ENCODE measurements around the gene HCRT. TPM values are rescaled to one million over a fixed set of nuclear protein-coding genes. Genes with fewer than 3 reads are reported as not detected.

HCRT gene
- polyA plus RNA-seq, 1 of the 3 experiments (the other 2 are of a cell fraction): not detected

DNA sequence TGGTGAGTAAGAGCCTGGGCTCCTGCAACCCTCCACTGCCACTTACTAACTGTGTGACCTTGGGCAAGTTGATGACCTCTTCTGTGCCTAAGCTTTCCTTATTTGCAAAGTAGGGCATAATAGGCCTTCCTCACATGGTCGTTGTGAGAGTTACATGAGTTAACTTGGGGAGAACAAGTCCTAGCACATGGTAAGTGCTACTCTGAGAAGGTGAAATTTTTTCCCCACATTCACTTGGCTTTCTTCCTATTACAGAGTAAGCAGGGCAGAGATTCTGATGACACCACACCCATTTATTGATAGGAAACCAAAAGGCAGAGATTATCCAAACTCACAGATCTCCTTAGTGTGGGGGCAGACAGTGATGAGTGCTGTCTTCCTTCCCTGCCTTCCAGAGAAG is 5.9 kb downstream of the HCRT start (continued):
- TF ChIP-seq, protein P1, sequence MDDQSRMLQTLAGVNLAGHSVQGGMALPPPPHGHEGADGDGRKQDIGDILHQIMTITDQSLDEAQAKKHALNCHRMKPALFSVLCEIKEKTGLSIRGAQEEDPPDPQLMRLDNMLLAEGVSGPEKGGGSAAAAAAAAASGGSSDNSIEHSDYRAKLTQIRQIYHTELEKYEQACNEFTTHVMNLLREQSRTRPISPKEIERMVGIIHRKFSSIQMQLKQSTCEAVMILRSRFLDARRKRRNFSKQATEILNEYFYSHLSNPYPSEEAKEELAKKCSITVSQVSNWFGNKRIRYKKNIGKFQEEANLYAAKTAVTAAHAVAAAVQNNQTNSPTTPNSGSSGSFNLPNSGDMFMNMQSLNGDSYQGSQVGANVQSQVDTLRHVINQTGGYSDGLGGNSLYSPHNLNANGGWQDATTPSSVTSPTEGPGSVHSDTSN (IDR thresholded peaks at IDR 0.05): no peak
- no peak for TF ChIP-seq YY1 (IDR thresholded peaks at IDR 0.05; ENCODE audit: low read depth)
- no peak for TF ChIP-seq TCF12 (IDR thresholded peaks at IDR 0.05)
- no peak for TF ChIP-seq TEAD4 (IDR thresholded peaks at IDR 0.05; ENCODE audit: borderline replicate concordance, insufficient read depth)
- no peak for TF ChIP-seq RCOR1 (IDR thresholded peaks at IDR 0.05; ENCODE audit: low read length)

GRCh38 chr17:42178817-42179216 is 6.4 kb downstream of the HCRT start:
- Histone ChIP-seq H3K9me2 (no peaks in the 10 kb centered on the region), H2AFZ (ENCODE audit: low read depth) (no peak overlapping the region), H3F3A (replicated peaks; ENCODE audit: insufficient read depth) (peaks cover 11% of the 10 kb centered on the region), H3K9me3 (no peaks in the 10 kb centered on the region), H3K27ac (ENCODE audit: low read depth in 2 of 2, low read length in 1 of 2) (no peak overlapping the region), H3K4me2 (no peak overlapping the region), H3K36me3 (replicated peaks in 1 of 2; ENCODE audit: control insufficient read depth in 1 of 2, insufficient read depth in 2 of 2, low read length in 1 of 2) (no peaks in the 10 kb centered on the region), H3K79me2 (ENCODE audit: insufficient read depth) (no peaks in the 10 kb centered on the region), H3K4me1 (ENCODE audit: control insufficient read depth in 1 of 2, insufficient read depth in 2 of 2, low read depth in 1 of 2, low read length in 1 of 2) (peaks cover 4 to 15% of the 10 kb centered on the region in 2 experiments; a peak in 2 of 4 replicates), H3K27me3 (ENCODE audit: insufficient read depth) (no peaks in the 10 kb centered on the region), H4K20me1 (ENCODE audit: insufficient read depth) (no peaks in the 10 kb centered on the region), H3K9ac (no peak overlapping the region), H3K4me3 (ENCODE audit: low read depth in 2 of 2, low read length in 1 of 2) (no peak overlapping the region)
- 72% methylated on average over 11 of the region's 14 CpGs for WGBS (ENCODE audit: low lambda C conversion rate)
- TF ChIP-seq USF1 (IDR thresholded peaks at IDR 0.05; ENCODE audit: borderline replicate concordance, low read depth) (no peak), TEAD4 (IDR thresholded peaks at IDR 0.05; ENCODE audit: borderline replicate concordance, insufficient read depth) (no peak), RAD21 (IDR thresholded peaks at IDR 0.05; ENCODE audit: low read length) (no peak), FOSL2 (IDR thresholded peaks at IDR 0.05; ENCODE audit: borderline replicate concordance, low read depth) (no peak), MEF2A (IDR thresholded peaks at IDR 0.05; ENCODE audit: borderline replicate concordance, low read depth) (no peak), YY1 (IDR thresholded peaks at IDR 0.05; ENCODE audit: low read depth) (no peak), FOXM1 (IDR thresholded peaks at IDR 0.05; ENCODE audit: low read depth) (no peak), MAX (IDR thresholded peaks at IDR 0.05; ENCODE audit: low read depth) (no peak), FOXJ3 (CRISPR knock-in tag; IDR thresholded peaks at IDR 0.05) (no peak), JUND (IDR thresholded peaks at IDR 0.05) (no peak), CTCF (IDR thresholded peaks at IDR 0.05) (no peak), TAF1 (IDR thresholded peaks at IDR 0.05; ENCODE audit: borderline replicate concordance, low read depth, low read length) (no peak), CHD2 (IDR thresholded peaks at IDR 0.05; ENCODE audit: low read length, partially characterized antibody) (no peak), GABPA (IDR thresholded peaks at IDR 0.05; ENCODE audit: low read depth) (no peak)
- TF ChIP-seq, protein P2, sequence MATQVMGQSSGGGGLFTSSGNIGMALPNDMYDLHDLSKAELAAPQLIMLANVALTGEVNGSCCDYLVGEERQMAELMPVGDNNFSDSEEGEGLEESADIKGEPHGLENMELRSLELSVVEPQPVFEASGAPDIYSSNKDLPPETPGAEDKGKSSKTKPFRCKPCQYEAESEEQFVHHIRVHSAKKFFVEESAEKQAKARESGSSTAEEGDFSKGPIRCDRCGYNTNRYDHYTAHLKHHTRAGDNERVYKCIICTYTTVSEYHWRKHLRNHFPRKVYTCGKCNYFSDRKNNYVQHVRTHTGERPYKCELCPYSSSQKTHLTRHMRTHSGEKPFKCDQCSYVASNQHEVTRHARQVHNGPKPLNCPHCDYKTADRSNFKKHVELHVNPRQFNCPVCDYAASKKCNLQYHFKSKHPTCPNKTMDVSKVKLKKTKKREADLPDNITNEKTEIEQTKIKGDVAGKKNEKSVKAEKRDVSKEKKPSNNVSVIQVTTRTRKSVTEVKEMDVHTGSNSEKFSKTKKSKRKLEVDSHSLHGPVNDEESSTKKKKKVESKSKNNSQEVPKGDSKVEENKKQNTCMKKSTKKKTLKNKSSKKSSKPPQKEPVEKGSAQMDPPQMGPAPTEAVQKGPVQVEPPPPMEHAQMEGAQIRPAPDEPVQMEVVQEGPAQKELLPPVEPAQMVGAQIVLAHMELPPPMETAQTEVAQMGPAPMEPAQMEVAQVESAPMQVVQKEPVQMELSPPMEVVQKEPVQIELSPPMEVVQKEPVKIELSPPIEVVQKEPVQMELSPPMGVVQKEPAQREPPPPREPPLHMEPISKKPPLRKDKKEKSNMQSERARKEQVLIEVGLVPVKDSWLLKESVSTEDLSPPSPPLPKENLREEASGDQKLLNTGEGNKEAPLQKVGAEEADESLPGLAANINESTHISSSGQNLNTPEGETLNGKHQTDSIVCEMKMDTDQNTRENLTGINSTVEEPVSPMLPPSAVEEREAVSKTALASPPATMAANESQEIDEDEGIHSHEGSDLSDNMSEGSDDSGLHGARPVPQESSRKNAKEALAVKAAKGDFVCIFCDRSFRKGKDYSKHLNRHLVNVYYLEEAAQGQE (IDR thresholded peaks at IDR 0.05; ENCODE audit: low read depth, low read length): no peak
- ChIA-PET CTCF (interaction anchor here (4.4 kb wide), 1 partner anchor 16 kb away, joined by 30 read pairs; the partner anchor contains the start of gene GHDC), POLR2A (no interaction called here)
- DNase-seq: no peak
